AG09309 (cell line): Measurements from ENCODE around the gene LMTK3.
"Not testable (repeated sequence)": the region's sequence is repeated elsewhere in the genome, so short reads cannot be mapped to it uniquely, and the experiment has no call there.

ENCODE experiments used
- DNase-seq: peaks from one replicate; pipeline ENCODE4 v3.0.0-alpha.2; 2010; ENCODE audit warnings: low read depth
- H3K4me3 ChIP-seq: 2 replicates; pipeline ENCODE4 v1.5.1; 2011; ENCODE audit warnings: mild to moderate bottlenecking, low read depth, low read length, moderate library complexity; ENCODE audit not compliant: control insufficient read depth
- TF ChIP-seq, protein P1 (sequence below): IDR thresholded peaks from 2 replicates; pipeline ENCODE4 v1.5.1; 2011; ENCODE audit warnings: mild to moderate bottlenecking, low read depth, low read length, inconsistent platforms; ENCODE audit not compliant: insufficient read depth, control insufficient read depth; ENCODE audit errors: missing control alignments

The LMTK3 gene

GRCh38 chr19:48520134-48520533 lies 8.5 kb upstream of the LMTK3 start:
- TF ChIP-seq, protein P1, sequence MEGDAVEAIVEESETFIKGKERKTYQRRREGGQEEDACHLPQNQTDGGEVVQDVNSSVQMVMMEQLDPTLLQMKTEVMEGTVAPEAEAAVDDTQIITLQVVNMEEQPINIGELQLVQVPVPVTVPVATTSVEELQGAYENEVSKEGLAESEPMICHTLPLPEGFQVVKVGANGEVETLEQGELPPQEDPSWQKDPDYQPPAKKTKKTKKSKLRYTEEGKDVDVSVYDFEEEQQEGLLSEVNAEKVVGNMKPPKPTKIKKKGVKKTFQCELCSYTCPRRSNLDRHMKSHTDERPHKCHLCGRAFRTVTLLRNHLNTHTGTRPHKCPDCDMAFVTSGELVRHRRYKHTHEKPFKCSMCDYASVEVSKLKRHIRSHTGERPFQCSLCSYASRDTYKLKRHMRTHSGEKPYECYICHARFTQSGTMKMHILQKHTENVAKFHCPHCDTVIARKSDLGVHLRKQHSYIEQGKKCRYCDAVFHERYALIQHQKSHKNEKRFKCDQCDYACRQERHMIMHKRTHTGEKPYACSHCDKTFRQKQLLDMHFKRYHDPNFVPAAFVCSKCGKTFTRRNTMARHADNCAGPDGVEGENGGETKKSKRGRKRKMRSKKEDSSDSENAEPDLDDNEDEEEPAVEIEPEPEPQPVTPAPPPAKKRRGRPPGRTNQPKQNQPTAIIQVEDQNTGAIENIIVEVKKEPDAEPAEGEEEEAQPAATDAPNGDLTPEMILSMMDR = no peak
- DNase-seq = no peak
- H3K4me3 ChIP-seq = no peak overlapping the region

DNA sequence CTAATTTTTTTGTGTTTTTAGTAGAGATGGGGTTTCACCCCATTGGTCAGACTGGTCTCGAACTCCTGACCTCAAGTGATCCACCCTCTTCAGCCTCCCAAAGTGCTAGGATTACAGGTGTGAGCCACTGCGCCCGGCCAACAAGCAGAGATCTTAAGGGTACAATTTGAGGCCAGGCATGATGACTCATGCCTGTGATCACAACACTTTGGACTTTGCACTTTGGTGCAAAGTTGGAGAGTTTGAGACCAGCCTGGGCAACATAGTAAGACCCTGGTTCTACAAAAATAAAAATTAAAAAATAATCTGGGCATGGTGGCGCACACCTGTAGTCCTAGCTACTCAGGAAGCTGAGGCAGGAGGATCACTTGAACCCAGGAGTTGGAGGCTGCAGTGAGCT lies 7.8 kb upstream of the LMTK3 start:
- not testable (repeated sequence) for H3K4me3 ChIP-seq, DNase-seq

- TF ChIP-seq, protein P1 = no peak
- DNase-seq = no peak
- H3K4me3 ChIP-seq = no peak overlapping the region
Observed at GRCh38 chr19:48518207-48518606, 6.6 kb upstream of the LMTK3 start.

- no peak overlapping the region for H3K4me3 ChIP-seq
- DNase-seq = no peak
- TF ChIP-seq, protein P1 = no peak
Observed at GRCh38 chr19:48516536-48516935, 4.9 kb upstream of the LMTK3 start.

DNA sequence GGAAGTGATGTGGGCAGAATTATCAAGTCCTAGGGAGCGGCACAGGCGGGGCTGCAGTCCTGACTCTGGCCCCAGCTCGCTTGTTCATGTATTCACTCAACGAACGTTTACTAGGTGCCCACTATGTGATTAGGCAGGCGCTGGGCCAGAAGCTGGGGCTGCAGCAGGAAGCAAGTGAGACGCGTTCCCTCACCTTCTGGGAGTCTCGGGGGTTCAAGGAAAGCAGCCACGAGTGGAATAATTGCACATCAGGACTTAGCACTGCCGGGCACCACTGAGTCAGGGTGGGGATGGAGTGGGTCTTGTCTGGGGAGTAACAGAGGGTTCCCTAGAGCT lies 2.5 kb upstream of the LMTK3 start:
- no peak for DNase-seq
- TF ChIP-seq, protein P1 = no peak
- no peak overlapping the region for H3K4me3 ChIP-seq

DNA sequence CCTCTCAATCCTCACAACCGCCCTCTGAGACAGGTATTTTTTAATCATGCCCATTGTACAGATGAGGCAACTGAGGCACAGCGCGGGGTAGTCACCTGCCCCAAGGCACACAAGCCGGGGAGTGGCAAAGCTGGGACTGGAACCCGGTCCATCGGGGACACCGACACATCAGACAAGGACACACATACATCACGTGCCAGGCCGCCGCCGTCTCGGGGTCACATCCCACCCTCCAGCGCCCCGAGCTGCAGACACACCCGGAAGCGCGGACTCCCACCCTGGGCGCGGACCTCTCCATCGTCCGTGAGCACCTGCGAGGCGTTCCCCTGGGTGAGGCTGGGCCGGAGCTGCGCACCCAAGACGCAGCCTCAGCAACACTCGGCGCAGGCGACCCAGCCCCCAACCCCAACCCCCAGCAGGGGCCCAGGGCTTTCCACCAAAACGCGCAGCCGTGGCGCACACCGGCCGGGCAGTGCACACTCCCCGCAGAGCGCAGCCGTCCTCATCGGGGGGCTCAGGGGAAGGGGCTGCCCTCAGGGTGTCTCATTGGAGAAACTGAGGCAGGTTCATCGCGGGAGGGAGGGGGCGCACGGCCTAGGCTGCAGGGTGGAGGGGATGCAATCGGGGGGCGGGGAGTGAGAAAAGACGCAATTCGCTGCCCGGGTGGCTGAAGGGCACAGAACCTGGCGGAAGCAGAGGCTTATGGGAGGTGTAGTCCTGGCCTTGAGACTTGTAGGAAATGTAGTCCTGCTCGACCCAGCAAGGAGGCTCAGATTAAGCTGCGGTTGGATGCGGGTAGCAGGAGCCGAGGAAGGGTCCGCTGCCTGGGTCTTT lies 1.9 kb upstream of the LMTK3 start:
- peak overlapping the region; percentile 53 for H3K4me3 ChIP-seq
- peak; percentile 8 for DNase-seq
- TF ChIP-seq, protein P1 = no peak

DNA sequence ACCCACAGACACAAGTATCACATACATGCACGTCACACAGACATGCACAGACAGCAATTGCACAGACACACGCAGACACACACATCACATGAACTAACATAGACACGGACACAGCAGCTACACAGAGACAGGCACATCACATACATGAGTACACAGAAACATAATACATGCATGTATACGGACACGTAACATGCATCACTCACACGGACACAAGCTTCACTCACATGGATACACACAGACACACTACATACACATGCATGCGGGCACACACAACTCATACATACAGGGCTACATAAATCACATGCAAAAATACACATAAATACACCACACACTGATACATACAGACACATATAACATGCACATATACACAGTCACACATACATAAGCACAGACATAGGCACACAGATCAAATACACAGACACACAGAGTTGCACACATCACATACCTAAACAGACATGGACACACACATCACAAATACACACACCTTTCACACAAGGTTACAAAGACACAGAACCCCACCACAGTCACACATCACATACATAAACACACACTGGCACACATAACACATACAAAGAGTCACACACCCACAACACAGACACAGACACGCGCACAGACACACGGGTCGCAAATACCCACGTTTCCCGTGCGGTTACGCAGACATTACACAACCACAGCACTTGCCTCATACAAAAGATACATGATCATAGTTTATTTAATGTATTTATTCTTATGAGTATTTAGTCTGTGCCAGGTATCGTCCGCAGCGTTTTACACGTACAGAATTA lies 1.1 kb upstream of the LMTK3 start:
- no peak overlapping the region for H3K4me3 ChIP-seq

More for the DNA sequence above, 1.1 kb upstream of the LMTK3 start:
- DNase-seq = no peak
- TF ChIP-seq, protein P1 = no peak
